Germinal center (tissue), 1 donor: ENCODE results near the gene XRCC4.
"Not testable (repeated sequence)": the region's sequence is repeated elsewhere in the genome, so short reads cannot be mapped to it uniquely, and the experiment has no call there.

Experiments used
- DNase-seq: peaks from one replicate; pipeline ENCODE4 v3.0.0; 2012; ENCODE audit warnings: mixed read lengths, low spot score

Gene XRCC4

GRCh38 chr5:83179966-83180365 is 102.6 kb downstream of the XRCC4 start:
- DNase-seq, result no peak

- no peak for DNase-seq
Observed at GRCh38 chr5:83184534-83184933, 107.2 kb downstream of the XRCC4 start.

- DNase-seq, result no peak
Observed at GRCh38 chr5:83192947-83193346, 115.6 kb downstream of the XRCC4 start.

- DNase-seq, result no peak
Observed at GRCh38 chr5:83197326-83197967, 120.1 kb downstream of the XRCC4 start.

GRCh38 chr5:83199126-83199525 is 121.8 kb downstream of the XRCC4 start:
- no peak for DNase-seq

- DNase-seq, result no peak
Observed at GRCh38 chr5:83204651-83205050, 127.3 kb downstream of the XRCC4 start.

- no peak for DNase-seq
Observed at GRCh38 chr5:83209963-83210362, 132.6 kb downstream of the XRCC4 start.

- no peak for DNase-seq
Observed at GRCh38 chr5:83219077-83219476, 141.7 kb downstream of the XRCC4 start.

- DNase-seq, result no peak
Observed at GRCh38 chr5:83219495-83219894, 142.1 kb downstream of the XRCC4 start.

- no peak for DNase-seq
Observed at GRCh38 chr5:83220331-83220730, 143.0 kb downstream of the XRCC4 start.

GRCh38 chr5:83222906-83223305 is 145.6 kb downstream of the XRCC4 start:
- DNase-seq, result no peak

GRCh38 chr5:83227611-83228010 is 150.3 kb downstream of the XRCC4 start:
- DNase-seq, result no peak

- no peak for DNase-seq
Observed at GRCh38 chr5:83230511-83230910, 153.2 kb downstream of the XRCC4 start.

GRCh38 chr5:83244516-83244915 is 167.2 kb downstream of the XRCC4 start:
- no peak for DNase-seq

- no peak for DNase-seq
Observed at GRCh38 chr5:83245037-83245436, 167.7 kb downstream of the XRCC4 start.

GRCh38 chr5:83246071-83246470 is 168.7 kb downstream of the XRCC4 start:
- DNase-seq, result no peak

- DNase-seq, result no peak
Observed at GRCh38 chr5:83249156-83249555, 171.8 kb downstream of the XRCC4 start.

- no peak for DNase-seq
Observed at GRCh38 chr5:83251849-83252248, 174.5 kb downstream of the XRCC4 start.

GRCh38 chr5:83253720-83254119 is 176.4 kb downstream of the XRCC4 start:
- DNase-seq, result no peak

- no peak for DNase-seq
Observed at GRCh38 chr5:83255268-83255667, 177.9 kb downstream of the XRCC4 start.

- no peak for DNase-seq
Observed at GRCh38 chr5:83256091-83256780, 178.9 kb downstream of the XRCC4 start.

GRCh38 chr5:83257684-83258083 is 180.3 kb downstream of the XRCC4 start:
- DNase-seq, result not testable (repeated sequence)

GRCh38 chr5:83265318-83265717 is 188.0 kb downstream of the XRCC4 start:
- DNase-seq, result no peak

- DNase-seq, result no peak
Observed at GRCh38 chr5:83270311-83270710, 193.0 kb downstream of the XRCC4 start.
